Measurements from ENCODE around the gene ZNF415. TPM values are rescaled to one million over a fixed set of nuclear protein-coding genes. Genes with fewer than 3 reads are reported as not detected.
"Not testable (repeated sequence)": the region's sequence is repeated elsewhere in the genome, so short reads cannot be mapped to it uniquely, and the experiment has no call there.

The ZNF415 gene
- total and polyA plus RNA-seq, 2 donors from 2014 or later: 8.8 to 12.0 TPM

DNA sequence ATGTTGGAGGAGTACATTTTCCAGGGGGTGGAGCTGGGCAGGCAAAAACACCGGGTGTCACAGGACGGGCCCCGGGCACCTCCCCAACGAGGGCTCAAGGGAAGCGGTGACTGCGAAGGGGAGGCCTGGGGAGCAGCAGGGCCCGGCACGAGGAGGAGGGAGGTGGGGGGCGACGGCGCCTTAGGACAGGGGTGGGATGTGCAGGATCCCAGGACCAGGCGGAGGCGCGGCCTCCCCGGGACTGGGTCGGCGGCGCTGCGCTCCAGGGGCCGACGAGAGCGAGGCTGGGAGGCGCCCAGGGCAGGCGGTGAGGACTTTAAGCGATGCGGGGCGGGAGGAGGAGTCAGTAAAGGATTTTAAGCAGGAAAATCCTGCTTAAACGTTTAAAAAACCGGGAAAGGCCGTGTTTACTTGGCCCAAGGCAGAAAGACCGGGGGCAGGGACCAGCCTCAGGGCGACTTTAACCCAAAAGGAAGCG, 29.9 kb downstream of the ZNF415 start:
- H3K36me3 ChIP-seq (ENCODE audit: control insufficient read depth in 2 of 3, insufficient read depth in 3 of 3, low read length in 3 of 3): peaks cover 0 to 1% (median 0%) of the 10 kb centered on the region in 3 donors
- peak in 3 of 5 donors; percentile 64 to 77 (median 68) for DNase-seq
- H3K4me1 ChIP-seq (ENCODE audit: control insufficient read depth in 2 of 3, insufficient read depth in 2 of 3, low read depth in 1 of 3, low read length in 3 of 3): peaks cover 0 to 9% (median 8%) of the 10 kb centered on the region in 3 donors
- peak overlapping the region; percentile 33 to 86 for H3K27ac ChIP-seq (ENCODE audit: low read depth in 2 of 2, low read length in 2 of 2)
- intact Hi-C loops (cut with DNase I): no loop called here
- H3K27me3 ChIP-seq (ENCODE audit: control insufficient read depth, insufficient read depth, low read length): no peaks in the 10 kb centered on the region
- no peaks in the 10 kb centered on the region for H3K9me3 ChIP-seq (ENCODE audit: control insufficient read depth in 2 of 3, insufficient read depth in 1 of 3, low read length in 3 of 3)
- peak overlapping the region; percentile 87 to 94 (median 93) for H3K9ac ChIP-seq (ENCODE audit: low read length in 3 of 3)
- TF ChIP-seq, protein P1, sequence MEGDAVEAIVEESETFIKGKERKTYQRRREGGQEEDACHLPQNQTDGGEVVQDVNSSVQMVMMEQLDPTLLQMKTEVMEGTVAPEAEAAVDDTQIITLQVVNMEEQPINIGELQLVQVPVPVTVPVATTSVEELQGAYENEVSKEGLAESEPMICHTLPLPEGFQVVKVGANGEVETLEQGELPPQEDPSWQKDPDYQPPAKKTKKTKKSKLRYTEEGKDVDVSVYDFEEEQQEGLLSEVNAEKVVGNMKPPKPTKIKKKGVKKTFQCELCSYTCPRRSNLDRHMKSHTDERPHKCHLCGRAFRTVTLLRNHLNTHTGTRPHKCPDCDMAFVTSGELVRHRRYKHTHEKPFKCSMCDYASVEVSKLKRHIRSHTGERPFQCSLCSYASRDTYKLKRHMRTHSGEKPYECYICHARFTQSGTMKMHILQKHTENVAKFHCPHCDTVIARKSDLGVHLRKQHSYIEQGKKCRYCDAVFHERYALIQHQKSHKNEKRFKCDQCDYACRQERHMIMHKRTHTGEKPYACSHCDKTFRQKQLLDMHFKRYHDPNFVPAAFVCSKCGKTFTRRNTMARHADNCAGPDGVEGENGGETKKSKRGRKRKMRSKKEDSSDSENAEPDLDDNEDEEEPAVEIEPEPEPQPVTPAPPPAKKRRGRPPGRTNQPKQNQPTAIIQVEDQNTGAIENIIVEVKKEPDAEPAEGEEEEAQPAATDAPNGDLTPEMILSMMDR (IDR thresholded peaks at IDR 0.05; ENCODE audit: borderline replicate concordance, extremely low read depth, insufficient read depth): no peak
- H3K4me3 ChIP-seq (ENCODE audit: low read length in 3 of 3): peak overlapping the region; percentile 89 to 94 (median 90)
- no peak for FAIRE-seq

DNA sequence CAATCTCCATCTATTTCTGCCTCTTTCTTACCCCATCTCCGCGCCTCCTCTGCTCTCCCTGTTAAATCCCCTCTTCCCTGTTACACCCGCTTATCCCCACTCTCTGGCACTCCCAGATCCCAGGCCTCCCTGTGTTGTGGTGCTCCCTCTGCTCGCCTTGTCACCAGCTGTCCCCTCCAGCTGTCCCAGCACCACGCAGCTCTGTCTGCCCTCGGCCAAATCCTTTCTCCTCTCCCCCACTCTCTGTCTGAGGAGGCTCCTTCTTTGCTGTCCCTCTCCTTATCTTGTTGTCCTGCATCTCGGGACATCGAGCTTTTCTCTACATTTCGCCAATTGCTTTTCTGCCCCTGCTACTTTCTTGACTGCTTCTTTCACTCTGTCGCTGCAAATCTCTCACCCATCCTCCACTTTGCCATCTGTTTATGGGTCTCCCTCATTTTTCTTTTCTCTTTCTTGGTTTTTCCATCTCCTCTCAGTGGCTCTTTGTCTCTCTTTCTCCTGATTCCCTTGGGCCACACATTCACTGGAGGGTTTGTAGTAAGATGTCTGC, 30.4 kb downstream of the ZNF415 start:
- FAIRE-seq (no peak), DNase-seq (peak in 2 of 5 donors; percentile 22 to 23)
- intact Hi-C loops (cut with DNase I): no loop called here
- Histone ChIP-seq H3K4me1 (ENCODE audit: control insufficient read depth in 2 of 3, insufficient read depth in 2 of 3, low read depth in 1 of 3, low read length in 3 of 3) (peaks cover 0 to 9% (median 8%) of the 10 kb centered on the region in 3 donors), H3K27ac (ENCODE audit: low read depth in 2 of 2, low read length in 2 of 2) (peak overlapping the region; percentile 33 to 86), H3K27me3 (ENCODE audit: control insufficient read depth, insufficient read depth, low read length) (no peaks in the 10 kb centered on the region), H3K9ac (ENCODE audit: low read length in 3 of 3) (peak overlapping the region in 2 of 3 donors; percentile 49 to 94), H3K4me3 (ENCODE audit: low read length in 3 of 3) (peak overlapping the region; percentile 60 to 94 (median 89)), H3K9me3 (ENCODE audit: control insufficient read depth in 2 of 3, insufficient read depth in 1 of 3, low read length in 3 of 3) (no peaks in the 10 kb centered on the region), H3K36me3 (ENCODE audit: control insufficient read depth in 2 of 3, insufficient read depth in 3 of 3, low read length in 3 of 3) (peaks cover 0 to 4% (median 0%) of the 10 kb centered on the region in 3 donors)
- TF ChIP-seq, protein P1 (IDR thresholded peaks at IDR 0.05; ENCODE audit: borderline replicate concordance, extremely low read depth, insufficient read depth): no peak

DNA sequence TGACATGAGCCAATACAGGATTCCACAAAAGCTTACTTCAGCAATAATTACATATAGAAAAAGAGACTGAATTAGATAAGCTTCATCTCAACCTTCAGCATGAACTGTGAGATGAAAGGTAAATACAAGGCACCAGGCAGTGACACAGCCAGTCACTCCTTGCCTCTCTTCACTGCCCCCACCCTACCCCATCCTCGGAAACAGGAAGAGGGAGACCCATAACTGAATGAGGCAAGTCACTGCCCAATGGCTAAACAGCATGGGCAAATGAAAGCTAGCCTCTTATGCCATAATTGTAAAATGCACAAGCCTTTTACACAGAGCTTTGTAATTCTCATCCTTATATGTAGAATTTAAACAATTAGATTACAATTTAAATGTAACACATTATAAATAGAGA, 31.2 kb downstream of the ZNF415 start:
- H3K4me1 ChIP-seq (ENCODE audit: control insufficient read depth in 2 of 3, insufficient read depth in 2 of 3, low read depth in 1 of 3, low read length in 3 of 3): peaks cover 0 to 9% (median 8%) of the 10 kb centered on the region in 3 donors
- no peaks in the 10 kb centered on the region for H3K27me3 ChIP-seq (ENCODE audit: control insufficient read depth, insufficient read depth, low read length)
- intact Hi-C loops (cut with DNase I): no loop called here
- no peak overlapping the region for H3K4me3 ChIP-seq (ENCODE audit: low read length in 3 of 3)
- peaks cover 0 to 4% (median 0%) of the 10 kb centered on the region in 3 donors for H3K36me3 ChIP-seq (ENCODE audit: control insufficient read depth in 2 of 3, insufficient read depth in 3 of 3, low read length in 3 of 3)
- no peak for FAIRE-seq
- TF ChIP-seq, protein P1 (IDR thresholded peaks at IDR 0.05; ENCODE audit: borderline replicate concordance, extremely low read depth, insufficient read depth): no peak
- no peaks in the 10 kb centered on the region for H3K9me3 ChIP-seq (ENCODE audit: control insufficient read depth in 2 of 3, insufficient read depth in 1 of 3, low read length in 3 of 3)
- no peak overlapping the region for H3K27ac ChIP-seq (ENCODE audit: low read depth in 2 of 2, low read length in 2 of 2)
- H3K9ac ChIP-seq (ENCODE audit: low read length in 3 of 3): no peak overlapping the region
- no peak for DNase-seq

DNA sequence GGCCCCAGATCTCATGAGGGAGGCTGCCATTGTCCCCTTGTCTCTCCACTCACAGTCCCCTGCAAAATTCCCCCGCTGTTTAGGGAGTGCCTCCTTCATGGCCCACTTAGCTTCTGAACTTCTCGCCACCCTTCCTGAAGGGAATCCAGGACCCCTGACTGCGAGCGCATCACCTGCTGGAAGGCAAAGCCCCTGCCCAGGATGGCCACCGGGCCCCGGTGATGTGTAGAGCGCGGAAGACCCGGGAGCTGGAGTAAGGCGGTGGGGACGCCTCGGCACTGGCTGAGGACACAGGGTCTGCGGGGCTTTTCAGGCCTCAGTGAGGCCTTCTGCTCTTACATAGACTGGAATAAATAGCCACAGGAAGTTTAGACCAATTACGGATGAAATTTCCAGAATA, 34.1 kb downstream of the ZNF415 start:
- H3K27me3 ChIP-seq (ENCODE audit: control insufficient read depth, insufficient read depth, low read length); H3K27ac ChIP-seq (ENCODE audit: low read depth in 2 of 2, low read length in 2 of 2); H3K36me3 ChIP-seq (ENCODE audit: control insufficient read depth in 2 of 3, insufficient read depth in 3 of 3, low read length in 3 of 3); DNase-seq; H3K4me1 ChIP-seq (ENCODE audit: control insufficient read depth in 2 of 3, insufficient read depth in 2 of 3, low read depth in 1 of 3, low read length in 3 of 3); H3K9me3 ChIP-seq (ENCODE audit: control insufficient read depth in 2 of 3, insufficient read depth in 1 of 3, low read length in 3 of 3); H3K9ac ChIP-seq (ENCODE audit: low read length in 3 of 3); H3K4me3 ChIP-seq (ENCODE audit: low read length in 3 of 3); FAIRE-seq; intact Hi-C loops (cut with DNase I): not testable (repeated sequence)

DNA sequence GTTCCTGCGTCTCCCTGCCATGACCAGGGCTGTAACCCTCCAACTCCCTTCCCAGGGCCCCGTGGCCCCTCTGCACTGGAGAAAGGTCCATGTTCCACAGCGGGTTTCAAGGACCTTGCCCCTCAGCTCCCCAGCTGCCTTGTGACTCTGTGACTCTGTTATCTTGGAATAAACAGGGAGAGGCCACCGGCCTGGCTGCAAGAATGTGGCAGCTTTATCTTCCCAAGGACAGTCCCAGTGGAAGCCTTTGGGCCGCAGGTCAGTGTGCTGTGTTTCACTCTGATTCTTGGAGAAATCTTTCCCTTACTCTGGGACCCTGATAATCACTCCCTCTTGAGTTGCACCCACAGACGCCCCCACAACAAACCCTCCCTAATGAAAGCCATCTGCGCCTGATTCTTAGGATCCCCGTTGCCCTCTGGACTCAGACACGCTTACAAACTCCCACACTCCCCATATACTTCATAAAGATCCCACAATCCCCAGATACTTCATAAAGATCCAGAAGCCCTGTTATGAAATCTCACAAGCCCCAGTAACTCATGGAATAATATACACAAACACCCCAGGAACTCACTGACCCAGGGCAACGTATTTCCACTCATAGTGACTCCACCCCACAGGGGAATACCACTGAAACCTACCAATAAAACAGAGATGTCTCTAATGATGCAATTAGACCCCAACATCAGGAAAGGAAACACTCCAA, 35.6 kb downstream of the ZNF415 start:
- intact Hi-C loops (cut with DNase I); FAIRE-seq; H3K36me3 ChIP-seq (ENCODE audit: control insufficient read depth in 2 of 3, insufficient read depth in 3 of 3, low read length in 3 of 3); H3K27ac ChIP-seq (ENCODE audit: low read depth in 2 of 2, low read length in 2 of 2); H3K9me3 ChIP-seq (ENCODE audit: control insufficient read depth in 2 of 3, insufficient read depth in 1 of 3, low read length in 3 of 3); H3K4me3 ChIP-seq (ENCODE audit: low read length in 3 of 3); H3K27me3 ChIP-seq (ENCODE audit: control insufficient read depth, insufficient read depth, low read length); H3K4me1 ChIP-seq (ENCODE audit: control insufficient read depth in 2 of 3, insufficient read depth in 2 of 3, low read depth in 1 of 3, low read length in 3 of 3); H3K9ac ChIP-seq (ENCODE audit: low read length in 3 of 3); DNase-seq: not testable (repeated sequence)

DNA sequence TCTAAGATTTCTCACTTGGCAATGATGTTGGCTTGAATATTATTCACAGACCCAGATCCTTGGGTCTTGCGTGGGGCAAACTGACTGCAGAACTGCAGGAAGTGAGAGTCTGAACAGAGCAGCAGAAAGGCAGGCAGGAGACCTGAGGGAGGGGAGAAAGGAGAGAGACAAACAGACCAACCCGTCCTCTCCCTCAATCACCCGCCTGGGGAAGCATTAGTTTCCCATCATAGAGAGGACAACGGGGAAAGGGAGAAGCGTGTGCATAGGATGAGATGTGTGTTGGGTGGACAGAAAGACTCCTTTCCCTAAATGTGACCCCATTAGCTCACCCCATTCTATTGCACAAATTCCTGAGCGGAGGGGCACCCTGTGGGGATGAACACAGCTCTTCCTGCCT, 36.1 kb downstream of the ZNF415 start:
- H3K9me3 ChIP-seq (ENCODE audit: control insufficient read depth in 2 of 3, insufficient read depth in 1 of 3, low read length in 3 of 3); H3K36me3 ChIP-seq (ENCODE audit: control insufficient read depth in 2 of 3, insufficient read depth in 3 of 3, low read length in 3 of 3); H3K4me3 ChIP-seq (ENCODE audit: low read length in 3 of 3); FAIRE-seq; H3K27ac ChIP-seq (ENCODE audit: low read depth in 2 of 2, low read length in 2 of 2); H3K27me3 ChIP-seq (ENCODE audit: control insufficient read depth, insufficient read depth, low read length); intact Hi-C loops (cut with DNase I); DNase-seq; H3K9ac ChIP-seq (ENCODE audit: low read length in 3 of 3); H3K4me1 ChIP-seq (ENCODE audit: control insufficient read depth in 2 of 3, insufficient read depth in 2 of 3, low read depth in 1 of 3, low read length in 3 of 3): not testable (repeated sequence)

Data from kidney (tissue), 14 donors.